ENCODE measurements around the gene CXXC1. TPM values are rescaled to one million over a fixed set of nuclear protein-coding genes. Genes with fewer than 3 reads are reported as not detected.

The CXXC1 gene
- total RNA-seq: 77.3 to 81.3 TPM (median 80.2 TPM) in 3 replicates

- Mint-ChIP-seq H3K27ac (peak within 1 kb of the TSS; percentile 100), H3K4me1 (peaks cover 16% of the 10 kb centered on the region), H3K36me3 (peaks cover 13% of the 10 kb centered on the region), H3K27me3 (ENCODE audit: low read depth) (no peaks in the 10 kb centered on the region), H3K4me3 (peak within 1 kb of the TSS; percentile 96), H3K9me3 (no peaks in the 10 kb centered on the region)
- TF ChIP-seq CTCF (IDR thresholded peaks at IDR 0.05; ENCODE audit: unreplicated experiment): peak; percentile 51
- DNase-seq (ENCODE audit: low spot score in 2 of 2, unreplicated experiment in 2 of 2): peak; percentile 97 to 98
Observed at GRCh38 chr18:50287441-50288347, at the start of gene CXXC1. CXXC1 (minus strand) TSS chr18:50287692; CDS start chr18:50287589, 103 bp downstream.

- peaks cover 24% of the 10 kb centered on the region for H3K4me1 Mint-ChIP-seq
- H3K27ac Mint-ChIP-seq: no peak overlapping the region
- H3K9me3 Mint-ChIP-seq: peaks cover 6% of the 10 kb centered on the region
- no peak for TF ChIP-seq CTCF (IDR thresholded peaks at IDR 0.05; ENCODE audit: unreplicated experiment)
- DNase-seq (ENCODE audit: low spot score in 2 of 2, unreplicated experiment in 2 of 2): no peak
- H3K4me3 Mint-ChIP-seq: no peak overlapping the region
- no peaks in the 10 kb centered on the region for H3K27me3 Mint-ChIP-seq (ENCODE audit: low read depth)
- H3K36me3 Mint-ChIP-seq: peaks cover 2% of the 10 kb centered on the region
Observed at GRCh38 chr18:50334546-50335152, 47.2 kb upstream of the CXXC1 start.

- Mint-ChIP-seq H3K36me3 (peaks cover 2% of the 10 kb centered on the region), H3K27ac (no peak overlapping the region), H3K9me3 (peaks cover 6% of the 10 kb centered on the region), H3K27me3 (ENCODE audit: low read depth) (peaks cover 13% of the 10 kb centered on the region), H3K4me3 (no peak overlapping the region), H3K4me1 (peaks cover 12% of the 10 kb centered on the region)
- TF ChIP-seq CTCF (IDR thresholded peaks at IDR 0.05; ENCODE audit: unreplicated experiment): no peak
- DNase-seq (ENCODE audit: low spot score in 2 of 2, unreplicated experiment in 2 of 2): no peak
Observed at GRCh38 chr18:50331691-50332090, 44.2 kb upstream of the CXXC1 start.

- Mint-ChIP-seq H3K4me3 (no peak overlapping the region), H3K36me3 (peaks cover 2% of the 10 kb centered on the region), H3K9me3 (peaks cover 6% of the 10 kb centered on the region), H3K4me1 (no peaks in the 10 kb centered on the region), H3K27me3 (ENCODE audit: low read depth) (peaks cover 21% of the 10 kb centered on the region), H3K27ac (no peak overlapping the region)
- DNase-seq (ENCODE audit: low spot score in 2 of 2, unreplicated experiment in 2 of 2): no peak
- no peak for TF ChIP-seq CTCF (IDR thresholded peaks at IDR 0.05; ENCODE audit: unreplicated experiment)
Observed at GRCh38 chr18:50330176-50330575, 42.7 kb upstream of the CXXC1 start.

GRCh38 chr18:50327983-50328382 lies 40.5 kb upstream of the CXXC1 start:
- Mint-ChIP-seq H3K27ac (no peak overlapping the region), H3K4me1 (no peaks in the 10 kb centered on the region), H3K4me3 (no peak overlapping the region), H3K27me3 (ENCODE audit: low read depth) (peaks cover 25% of the 10 kb centered on the region), H3K9me3 (peaks cover 6% of the 10 kb centered on the region), H3K36me3 (peaks cover 2% of the 10 kb centered on the region)
- no peak for TF ChIP-seq CTCF (IDR thresholded peaks at IDR 0.05; ENCODE audit: unreplicated experiment)
- DNase-seq (ENCODE audit: low spot score in 2 of 2, unreplicated experiment in 2 of 2): no peak
